GM18502 (cell line): ENCODE data around the gene SLC1A3.
"Not testable (repeated sequence)": the region's sequence is repeated elsewhere in the genome, so short reads cannot be mapped to it uniquely, and the experiment has no call there.

ENCODE experiments used
- ATAC-seq: cut with Tn5 transposase; IDR thresholded peaks from one replicate; pipeline ENCODE4 v1.9.1; 2021; ENCODE audit warnings: mild to moderate bottlenecking; ENCODE audit not compliant: unreplicated experiment, poor library complexity

The SLC1A3 gene

GRCh38 chr5:36606428-36607113 is at the start of gene SLC1A3:
TSS of gene SLC1A3 (plus strand) at chr5:36606606. CDS start at chr5:36608424, 1,818 bp downstream.
- ATAC-seq: peak; percentile 90

- no peak for ATAC-seq
Observed at GRCh38 chr5:36558641-36559040, 47.8 kb upstream of the SLC1A3 start.

- no peak for ATAC-seq
Observed at GRCh38 chr5:36561601-36562000, 44.8 kb upstream of the SLC1A3 start.

- no peak for ATAC-seq
Observed at GRCh38 chr5:36569491-36569890, 36.9 kb upstream of the SLC1A3 start.

GRCh38 chr5:36570301-36571095 is 35.9 kb upstream of the SLC1A3 start:
- no peak for ATAC-seq

- ATAC-seq: no peak
Observed at GRCh38 chr5:36571401-36572042, 34.9 kb upstream of the SLC1A3 start.

- ATAC-seq: no peak
Observed at GRCh38 chr5:36573438-36573837, 33.0 kb upstream of the SLC1A3 start.

- no peak for ATAC-seq
Observed at GRCh38 chr5:36575361-36575781, 31.0 kb upstream of the SLC1A3 start.

GRCh38 chr5:36576721-36577120 is 29.7 kb upstream of the SLC1A3 start:
- no peak for ATAC-seq

- ATAC-seq: not testable (repeated sequence)
Observed at GRCh38 chr5:36579858-36580257, 26.5 kb upstream of the SLC1A3 start.

GRCh38 chr5:36581070-36581469 is 25.3 kb upstream of the SLC1A3 start:
- no peak for ATAC-seq

- ATAC-seq: no peak
Observed at GRCh38 chr5:36584009-36584875, 22.2 kb upstream of the SLC1A3 start.

GRCh38 chr5:36585701-36586100 is 20.7 kb upstream of the SLC1A3 start:
- ATAC-seq: no peak

- ATAC-seq: no peak
Observed at GRCh38 chr5:36587354-36587753, 19.1 kb upstream of the SLC1A3 start.

- ATAC-seq: not testable (repeated sequence)
Observed at GRCh38 chr5:36589735-36590134, 16.7 kb upstream of the SLC1A3 start.

GRCh38 chr5:36590513-36591286 is 15.7 kb upstream of the SLC1A3 start:
- ATAC-seq: no peak

- no peak for ATAC-seq
Observed at GRCh38 chr5:36593867-36594266, 12.5 kb upstream of the SLC1A3 start.

GRCh38 chr5:36596247-36596646 is 10.2 kb upstream of the SLC1A3 start:
- ATAC-seq: no peak

GRCh38 chr5:36596756-36597155 is 9.7 kb upstream of the SLC1A3 start:
- no peak for ATAC-seq

GRCh38 chr5:36598045-36598444 is 8.4 kb upstream of the SLC1A3 start:
- no peak for ATAC-seq
